Activated naive CD4-positive, alpha-beta T cell treated with anti-CD3 and anti-CD28 coated beads for 36 hours (primary cell): ENCODE data around the gene MYCBP2. TPM values are rescaled to one million over a fixed set of nuclear protein-coding genes. Genes with fewer than 3 reads are reported as not detected.
"Not testable (repeated sequence)": the region's sequence is repeated elsewhere in the genome, so short reads cannot be mapped to it uniquely, and the experiment has no call there.

Experiments used
- CTCF ChIA-PET: fragments of 350-600 bp; sonication (Branson Sonifier 250); formaldehyde crosslinking; loops from one replicate; lab custom pipeline; 2021; ENCODE audit warnings: antibody characterized with exemption; lab: Charles Lee
- DNase-seq: peaks from one replicate; pipeline ENCODE4 v3.0.0-alpha.2; 2020
- H3K27ac Mint-ChIP-seq: one replicate; pipeline ENCODE4 v1.8.0; 2021; ENCODE audit warnings: mild to moderate bottlenecking, mixed read lengths
- H3K27me3 Mint-ChIP-seq: one replicate; pipeline ENCODE4 v1.8.0; 2021; ENCODE audit warnings: low read depth, mixed read lengths
- H3K36me3 Mint-ChIP-seq: one replicate; pipeline ENCODE4 v1.8.0; 2021; ENCODE audit warnings: low read depth, mixed read lengths
- H3K4me1 Mint-ChIP-seq: one replicate; pipeline ENCODE4 v1.8.0; 2021; ENCODE audit warnings: low read depth, mixed read lengths
- H3K4me3 Mint-ChIP-seq: one replicate; pipeline ENCODE4 v1.8.0; 2021; ENCODE audit warnings: mild to moderate bottlenecking, moderate library complexity, mixed read lengths
- H3K9me3 Mint-ChIP-seq: one replicate; pipeline ENCODE4 v1.8.0; 2021; ENCODE audit warnings: mixed read lengths
- intact Hi-C: fragments of 100-400 bp; cut with micrococcal nuclease; formaldehyde crosslinking; loops from one replicate; pipeline ENCODE4 v1.15.1; 2023
- total RNA-seq, 2 experiments: library from RNA; stranded (reverse); gene quantifications; one replicate each; pipeline ENCODE4 v1.2.3, GENCODE V29; 2021

The MYCBP2 gene
- total RNA-seq, 2 experiments from 2014 or later, result 60.6 to 70.4 TPM

DNA sequence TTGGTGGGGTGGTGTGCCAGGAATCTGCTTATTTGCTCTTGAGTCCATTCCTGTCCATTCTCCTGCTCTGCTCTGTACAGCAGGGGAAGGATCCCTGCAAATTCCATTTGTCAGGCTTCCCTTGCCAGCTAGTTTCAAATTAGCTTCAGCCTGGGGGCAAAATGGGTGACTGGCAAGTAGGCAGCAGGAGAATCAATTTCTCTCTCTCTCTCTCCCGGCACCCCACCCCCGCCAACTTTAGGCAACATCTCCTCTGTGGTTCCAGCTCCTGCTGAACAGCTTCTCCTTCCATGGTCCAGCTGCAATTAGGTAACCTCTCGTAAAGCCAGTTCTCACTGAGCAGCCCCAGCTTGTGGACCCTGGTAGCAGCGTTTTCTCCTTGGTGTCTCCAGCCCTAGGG is 6.7 kb upstream of the MYCBP2 start:
- CTCF ChIA-PET, result interaction anchor here (0.6 to 0.7 kb wide), 2 partner anchors 41 to 144 kb away, joined by 3 to 6 read pairs; no protein-coding TSS in a partner anchor
- no peaks in the 10 kb centered on the region for H3K9me3 Mint-ChIP-seq
- H3K4me3 Mint-ChIP-seq, result no peak overlapping the region
- DNase-seq, result no peak
- intact Hi-C loops, result no loop called here
- no peaks in the 10 kb centered on the region for H3K36me3 Mint-ChIP-seq
- no peak overlapping the region for H3K27ac Mint-ChIP-seq
- H3K4me1 Mint-ChIP-seq, result peaks cover 19% of the 10 kb centered on the region
- H3K27me3 Mint-ChIP-seq, result no peaks in the 10 kb centered on the region

DNA sequence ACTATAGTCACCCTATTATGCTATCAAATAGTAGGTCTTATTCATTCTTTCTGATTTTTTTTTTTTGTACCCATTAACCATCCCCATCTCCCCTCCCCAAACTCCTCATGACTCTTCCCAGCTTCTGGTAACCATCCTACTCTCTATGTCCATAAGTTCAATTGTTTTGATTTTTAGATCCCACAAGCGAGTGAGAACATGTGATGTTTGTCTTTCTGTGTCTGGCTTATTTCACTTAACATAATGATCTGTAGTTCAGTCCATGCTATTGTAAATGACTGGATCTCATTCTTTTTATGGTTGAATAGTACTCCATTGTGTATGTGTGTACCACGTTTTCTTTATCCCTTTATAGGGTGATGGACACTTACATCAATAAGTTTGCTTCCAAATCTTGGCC is 4.5 kb upstream of the MYCBP2 start:
- H3K27ac Mint-ChIP-seq, result peak overlapping the region; percentile 18
- H3K4me3 Mint-ChIP-seq, result no peak overlapping the region
- H3K36me3 Mint-ChIP-seq, result no peaks in the 10 kb centered on the region
- DNase-seq, result no peak
- H3K9me3 Mint-ChIP-seq, result no peaks in the 10 kb centered on the region
- CTCF ChIA-PET, result interaction anchor here (0.8 kb wide), 1 partner anchor 146 kb away, joined by 4 read pairs; no protein-coding TSS in a partner anchor
- intact Hi-C loops, result no loop called here
- peaks cover 32% of the 10 kb centered on the region for H3K4me1 Mint-ChIP-seq
- H3K27me3 Mint-ChIP-seq, result no peaks in the 10 kb centered on the region

DNA sequence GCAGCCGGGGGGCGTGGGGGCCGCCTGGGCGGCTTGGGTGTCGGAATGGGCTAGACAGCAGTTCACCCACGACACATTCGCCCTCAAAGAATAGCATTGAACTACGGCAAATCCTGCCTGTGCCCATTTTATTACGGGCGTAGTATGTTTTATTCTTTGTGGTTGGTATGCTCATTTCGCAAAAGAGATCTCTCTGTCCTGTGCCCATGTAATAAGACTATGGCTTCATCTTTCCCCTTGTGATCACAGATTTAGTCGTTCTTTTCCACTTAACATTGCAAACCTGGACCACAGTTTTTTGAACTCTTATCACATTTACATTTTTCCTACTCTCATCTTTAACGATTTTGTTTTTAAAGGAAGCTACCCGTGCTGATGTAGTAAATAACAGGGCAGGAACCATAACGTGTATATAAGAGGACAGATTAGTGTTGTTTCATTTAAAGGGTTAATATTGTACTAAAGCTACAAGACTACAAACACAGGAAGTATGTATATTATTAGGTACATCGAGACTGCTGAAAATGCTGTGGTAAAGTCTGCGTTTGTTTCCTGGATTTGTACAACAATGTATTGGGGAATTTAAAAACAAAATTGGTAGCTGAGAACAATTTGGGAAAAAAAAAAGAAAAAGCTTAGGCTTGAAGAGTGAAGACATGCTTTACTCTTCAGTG is 3.2 kb upstream of the MYCBP2 start:
- Mint-ChIP-seq H3K4me3 (peak overlapping the region; percentile 92), H3K9me3 (no peaks in the 10 kb centered on the region), H3K27me3 (no peaks in the 10 kb centered on the region), H3K27ac (peak overlapping the region; percentile 98), H3K36me3 (peaks cover 4% of the 10 kb centered on the region), H3K4me1 (peaks cover 32% of the 10 kb centered on the region)
- intact Hi-C loops, result loop anchor here (1.0 to 10.0 kb wide), 10 partner anchors 15 to 2005 kb away; partner anchors contain the start of gene FBXL3
- no peak for DNase-seq
- CTCF ChIA-PET, result interaction anchor here (0.6 to 1.0 kb wide), 7 partner anchors 8 to 148 kb away, joined by 3 to 12 read pairs (median 3); no protein-coding TSS in a partner anchor

DNA sequence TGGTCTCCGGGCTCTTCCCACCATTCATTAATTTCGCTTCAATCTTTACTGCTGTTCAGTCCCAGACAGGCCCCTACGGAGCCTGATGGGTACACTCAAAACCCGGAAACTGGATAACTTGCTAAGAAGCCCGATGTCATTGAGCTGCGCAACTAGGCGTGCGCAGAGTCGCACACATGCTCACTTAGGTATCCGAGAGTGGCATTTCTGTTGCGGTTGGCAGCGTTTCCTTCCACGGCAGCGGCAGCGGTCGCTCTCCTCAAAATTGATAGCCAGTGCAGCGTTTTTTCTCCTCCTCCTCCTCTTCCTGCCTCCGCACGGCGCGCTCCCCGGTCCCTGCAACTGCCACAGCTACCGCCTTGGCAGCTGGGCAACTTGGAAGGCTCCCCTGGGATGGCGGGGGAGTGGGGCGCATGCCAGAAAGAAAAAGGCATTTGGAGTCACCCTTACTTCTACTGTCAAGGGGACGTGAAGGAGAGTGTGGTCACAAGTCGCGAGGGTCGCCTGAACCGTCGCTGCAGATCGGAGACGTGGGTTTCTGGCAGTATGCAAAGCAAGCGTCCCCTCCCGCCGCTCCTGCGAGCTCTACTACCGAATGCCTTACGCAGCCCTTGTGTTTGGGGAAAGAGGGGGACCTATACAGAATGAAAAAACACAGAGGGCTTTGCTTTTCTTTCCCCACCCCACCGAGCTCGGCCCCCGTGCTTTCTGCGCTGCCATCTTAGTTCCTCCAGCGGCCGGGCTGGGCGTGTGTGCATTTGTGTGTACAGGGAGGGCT is 2.4 kb upstream of the MYCBP2 start:
- Mint-ChIP-seq H3K36me3 (peaks cover 4% of the 10 kb centered on the region), H3K27ac (peak overlapping the region; percentile 98), H3K4me1 (peaks cover 38% of the 10 kb centered on the region), H3K27me3 (no peaks in the 10 kb centered on the region), H3K4me3 (peak overlapping the region; percentile 92), H3K9me3 (no peaks in the 10 kb centered on the region)
- peak; percentile 96 for DNase-seq
- CTCF ChIA-PET, result interaction anchor here (0.5 to 1.0 kb wide), 5 partner anchors 14 to 419 kb away, joined by 3 to 12 read pairs (median 3); no protein-coding TSS in a partner anchor
- intact Hi-C loops, result loop anchor here (1.0 to 10.0 kb wide), 10 partner anchors 16 to 2005 kb away; partner anchors contain the start of gene FBXL3

DNA sequence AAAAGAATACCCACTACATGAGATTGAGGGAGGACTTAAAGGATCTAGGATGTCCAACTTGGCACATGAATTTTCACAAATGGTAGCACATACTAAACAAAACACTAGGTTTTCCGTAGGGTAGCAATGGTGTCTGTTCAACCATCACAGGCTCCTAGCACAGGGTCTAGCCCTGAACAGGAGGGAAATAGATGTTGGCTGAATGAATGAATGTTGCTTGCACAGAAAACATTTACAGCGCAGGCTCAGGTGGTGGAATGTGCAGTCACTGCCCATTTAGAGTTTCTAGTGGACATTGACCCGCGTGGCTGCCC is 1.9 kb upstream of the MYCBP2 start:
- H3K9me3 Mint-ChIP-seq, result no peaks in the 10 kb centered on the region
- CTCF ChIA-PET, result no interaction called here
- no peak for DNase-seq
- H3K4me3 Mint-ChIP-seq, result peak overlapping the region; percentile 92
- H3K27me3 Mint-ChIP-seq, result no peaks in the 10 kb centered on the region
- peaks cover 8% of the 10 kb centered on the region for H3K36me3 Mint-ChIP-seq
- peak overlapping the region; percentile 98 for H3K27ac Mint-ChIP-seq
- intact Hi-C loops, result loop anchor here (1.0 to 10.0 kb wide), 10 partner anchors 17 to 2004 kb away; partner anchors contain the start of gene FBXL3
- H3K4me1 Mint-ChIP-seq, result peaks cover 43% of the 10 kb centered on the region

DNA sequence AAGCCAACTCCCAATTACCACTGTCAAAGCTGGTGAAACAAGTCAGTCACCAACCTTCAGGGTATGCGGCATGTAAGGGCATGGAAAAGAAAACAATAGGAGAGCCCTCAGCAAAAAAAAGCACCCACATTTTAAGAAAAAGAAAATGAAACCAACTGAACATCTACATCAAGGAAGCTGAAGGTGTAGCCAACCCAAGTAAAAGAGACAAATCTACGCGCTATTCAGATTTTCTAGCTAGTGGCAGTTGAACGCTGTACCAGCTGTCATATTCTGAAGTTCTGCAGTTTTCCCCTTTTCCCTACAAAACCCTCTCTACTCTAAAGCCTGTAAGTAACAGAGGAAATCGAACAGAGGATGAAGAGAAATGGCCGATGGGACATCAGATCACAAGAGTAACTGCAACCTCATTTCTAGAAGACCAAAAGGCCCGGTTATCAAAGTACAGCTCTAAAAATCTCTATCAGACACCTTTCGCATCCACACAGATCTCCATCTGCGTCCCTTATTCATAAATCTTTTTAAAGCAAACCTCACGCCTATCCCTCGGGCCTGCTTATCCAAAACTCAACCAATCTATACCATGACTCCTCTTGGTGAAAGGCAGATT is 1.4 kb downstream of the MYCBP2 start:
- peaks cover 68% of the 10 kb centered on the region for H3K4me1 Mint-ChIP-seq
- intact Hi-C loops, result loop anchor here (1.0 to 10.0 kb wide), 8 partner anchors 11 to 2001 kb away; no protein-coding TSS in a partner anchor
- H3K4me3 Mint-ChIP-seq, result peak overlapping the region; percentile 92
- peaks cover 13% of the 10 kb centered on the region for H3K36me3 Mint-ChIP-seq
- no peak for DNase-seq
- peak overlapping the region; percentile 95 for H3K27ac Mint-ChIP-seq
- no peaks in the 10 kb centered on the region for H3K27me3 Mint-ChIP-seq
- no peaks in the 10 kb centered on the region for H3K9me3 Mint-ChIP-seq
- CTCF ChIA-PET, result interaction anchor here (0.7 to 1.4 kb wide), 13 partner anchors 9 to 309 kb away, joined by 3 to 12 read pairs (median 3); no protein-coding TSS in a partner anchor

DNA sequence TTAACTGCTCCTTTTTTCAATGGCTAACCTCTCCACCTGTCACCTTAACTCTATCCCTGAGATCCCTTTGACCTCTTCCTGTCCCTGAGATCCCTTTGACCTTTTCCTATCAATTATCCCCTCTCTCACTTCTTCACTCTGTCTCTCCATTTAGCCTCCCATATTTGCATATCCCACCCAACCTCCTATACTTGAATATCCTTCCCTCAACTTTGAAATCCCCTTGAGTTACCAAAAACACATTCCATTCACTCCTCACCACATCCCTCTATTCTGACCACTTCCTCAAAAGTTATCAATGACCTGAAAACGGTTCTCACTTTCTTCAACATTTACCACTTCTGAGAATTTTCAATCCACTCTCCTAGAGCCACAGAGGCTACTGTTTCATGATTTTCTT is 3.0 kb downstream of the MYCBP2 start:
- H3K27me3 Mint-ChIP-seq, result no peaks in the 10 kb centered on the region
- no peaks in the 10 kb centered on the region for H3K9me3 Mint-ChIP-seq
- CTCF ChIA-PET, result no interaction called here
- DNase-seq, result no peak
- intact Hi-C loops, result loop anchor here (2.0 to 10.0 kb wide), 2 partner anchors 13 to 1999 kb away; no protein-coding TSS in a partner anchor
- H3K27ac Mint-ChIP-seq, result peak overlapping the region; percentile 95
- H3K4me3 Mint-ChIP-seq, result peak overlapping the region; percentile 92
- H3K4me1 Mint-ChIP-seq, result peaks cover 76% of the 10 kb centered on the region
- peaks cover 13% of the 10 kb centered on the region for H3K36me3 Mint-ChIP-seq

DNA sequence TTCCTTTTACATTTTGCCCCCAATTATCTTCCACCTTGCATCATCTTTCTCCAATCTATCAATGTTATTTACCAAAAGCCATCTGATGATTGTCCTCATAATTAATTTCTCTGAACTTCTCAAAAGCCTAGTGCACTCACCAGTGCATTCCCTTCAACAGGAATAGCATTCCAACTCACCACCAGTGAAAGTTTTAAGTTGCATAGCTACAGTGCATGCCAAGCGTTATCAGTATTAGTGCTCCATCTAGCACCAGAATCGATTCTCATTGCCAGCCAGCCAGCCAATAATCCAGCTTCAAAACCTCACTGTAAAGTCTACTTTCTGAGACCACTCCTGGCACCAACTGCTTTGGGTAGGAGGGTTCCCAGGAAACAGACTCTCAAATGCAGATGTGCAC is 7.4 kb downstream of the MYCBP2 start:
- Mint-ChIP-seq H3K27ac (no peak overlapping the region), H3K4me3 (no peak overlapping the region), H3K36me3 (peaks cover 10% of the 10 kb centered on the region), H3K27me3 (no peaks in the 10 kb centered on the region), H3K9me3 (no peaks in the 10 kb centered on the region), H3K4me1 (peaks cover 91% of the 10 kb centered on the region)
- DNase-seq, result no peak
- CTCF ChIA-PET, result interaction anchor here (2.0 kb wide), 1 partner anchor 159 kb away, joined by 9 read pairs; no protein-coding TSS in a partner anchor
- intact Hi-C loops, result no loop called here

DNA sequence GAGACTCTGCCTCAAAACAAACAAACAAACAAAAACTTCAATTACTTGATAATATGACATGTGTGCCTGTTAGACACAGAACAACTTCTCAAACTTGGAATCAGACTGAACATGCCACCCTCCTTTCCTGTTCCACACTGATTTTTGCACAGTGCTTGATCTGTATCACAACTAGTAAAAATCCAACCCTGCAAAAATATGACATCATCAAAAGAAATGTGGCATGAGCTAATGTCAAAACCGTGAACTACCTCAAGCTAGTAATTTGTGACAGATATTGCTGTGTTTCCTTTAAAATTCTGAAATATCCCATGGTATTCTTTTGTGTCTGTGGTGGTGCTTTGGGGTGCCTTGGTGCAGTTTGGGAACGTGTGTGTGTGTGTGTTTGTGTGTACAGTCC is 8.2 kb downstream of the MYCBP2 start:
- no peak for DNase-seq
- Mint-ChIP-seq H3K4me3 (no peak overlapping the region), H3K27ac (no peak overlapping the region), H3K4me1 (peaks cover 91% of the 10 kb centered on the region), H3K9me3 (no peaks in the 10 kb centered on the region), H3K27me3 (no peaks in the 10 kb centered on the region), H3K36me3 (peaks cover 6% of the 10 kb centered on the region)
- CTCF ChIA-PET, result interaction anchor here (2.0 kb wide), 1 partner anchor 160 kb away, joined by 9 read pairs; no protein-coding TSS in a partner anchor
- intact Hi-C loops, result no loop called here

DNA sequence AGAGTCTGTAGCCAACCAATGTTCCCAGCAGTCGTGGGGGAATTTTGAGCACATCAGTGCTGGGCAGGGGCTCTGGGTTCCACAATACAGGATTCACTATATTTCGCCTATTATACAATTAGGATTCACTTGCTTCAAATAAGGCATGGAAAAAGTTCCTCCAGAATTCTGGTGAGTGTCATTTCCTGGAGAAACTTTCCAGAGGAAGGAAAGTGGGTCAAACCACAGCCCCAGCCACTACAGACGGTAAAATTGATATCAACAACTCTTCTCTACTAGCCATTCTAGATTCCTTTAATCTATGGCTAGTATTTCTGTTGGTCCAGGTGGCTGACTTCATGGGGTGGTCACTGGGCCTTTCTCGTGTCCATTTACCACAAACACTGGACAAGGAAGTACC is 10.5 kb downstream of the MYCBP2 start:
- DNase-seq, result no peak
- H3K4me3 Mint-ChIP-seq, result no peak overlapping the region
- no peaks in the 10 kb centered on the region for H3K9me3 Mint-ChIP-seq
- peaks cover 1% of the 10 kb centered on the region for H3K36me3 Mint-ChIP-seq
- CTCF ChIA-PET, result interaction anchor here (1.7 kb wide), 1 partner anchor 162 kb away, joined by 5 read pairs; no protein-coding TSS in a partner anchor
- H3K27ac Mint-ChIP-seq, result no peak overlapping the region
- intact Hi-C loops, result no loop called here
- H3K27me3 Mint-ChIP-seq, result no peaks in the 10 kb centered on the region
- H3K4me1 Mint-ChIP-seq, result peaks cover 86% of the 10 kb centered on the region

DNA sequence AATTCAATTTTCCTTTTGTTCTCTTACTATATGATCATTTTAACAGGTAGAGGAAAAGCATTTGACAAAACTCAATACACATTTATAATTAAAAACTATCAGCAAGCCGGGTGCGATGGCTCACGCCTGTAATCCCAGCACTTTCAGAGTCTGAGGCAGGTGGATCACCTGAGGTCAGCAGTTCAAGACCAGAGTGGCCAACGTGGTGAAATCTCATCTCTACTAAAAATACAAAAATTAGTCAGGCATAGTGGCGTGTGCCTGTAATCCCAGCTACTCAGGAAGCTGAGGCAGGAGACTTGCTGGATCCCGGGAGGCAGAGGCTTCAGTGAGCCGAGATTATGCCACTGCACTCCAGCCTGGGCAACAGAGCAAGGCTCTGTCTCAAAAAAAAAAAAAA is 11.4 kb downstream of the MYCBP2 start:
- H3K4me3 Mint-ChIP-seq, intact Hi-C loops, H3K27me3 Mint-ChIP-seq, H3K36me3 Mint-ChIP-seq, H3K27ac Mint-ChIP-seq, CTCF ChIA-PET, DNase-seq, H3K9me3 Mint-ChIP-seq: not testable (repeated sequence)
- H3K4me1 Mint-ChIP-seq, result peaks cover 86% of the 10 kb centered on the region

DNA sequence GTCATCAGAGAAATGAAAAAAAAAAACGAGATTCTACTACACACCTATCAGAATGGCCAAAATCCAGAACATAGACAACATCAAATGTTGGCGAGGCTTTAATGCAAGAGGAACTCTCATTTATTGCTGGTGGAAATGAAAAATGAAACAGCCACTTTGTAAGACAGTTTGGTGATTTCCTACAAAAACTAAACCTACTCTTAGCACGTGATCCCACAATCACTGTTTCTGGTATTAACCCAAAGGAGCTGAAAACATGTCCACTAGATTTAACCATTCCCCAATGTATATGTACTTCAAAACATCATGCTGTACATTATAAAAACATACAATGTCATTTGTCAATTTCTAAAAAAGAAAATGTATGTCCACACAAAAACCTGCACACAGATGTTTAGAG is 13.0 kb downstream of the MYCBP2 start:
- CTCF ChIA-PET, result interaction anchor here (0.6 to 1.0 kb wide), 3 partner anchors 11 to 260 kb away, joined by 3 read pairs; no protein-coding TSS in a partner anchor
- DNase-seq, result no peak
- Mint-ChIP-seq H3K9me3 (no peaks in the 10 kb centered on the region), H3K4me1 (peaks cover 88% of the 10 kb centered on the region), H3K27ac (peak overlapping the region; percentile 62), H3K4me3 (peak overlapping the region; percentile 2), H3K27me3 (no peaks in the 10 kb centered on the region), H3K36me3 (peaks cover 1% of the 10 kb centered on the region)
- intact Hi-C loops, result loop anchor here (1.0 to 5.0 kb wide), 3 partner anchors 8 to 82 kb away; no protein-coding TSS in a partner anchor
